PC-9 (cell line): ENCODE data around the gene TRAPPC3. TPM values are rescaled to one million over a fixed set of nuclear protein-coding genes. Genes with fewer than 3 reads are reported as not detected.

Experiments
- BruUV-seq: library from RNA; stranded (reverse); fragments of 400-500 nt; replicated peaks from 2 replicates; lab custom pipeline; 2021; lab: Mats Ljungman, UMichigan
- CTCF ChIA-PET: fragments of 300-600 bp; sonication (Branson Sonifier 250); formaldehyde crosslinking; loops from one replicate; lab custom pipeline; 2022; ENCODE audit warnings: antibody characterized with exemption; lab: Charles Lee
- POLR2A ChIA-PET: fragments of 300-600 bp; sonication (Branson Sonifier 250); formaldehyde crosslinking; loops from one replicate; lab custom pipeline; 2022; ENCODE audit warnings: antibody characterized with exemption; ENCODE audit not compliant: unreplicated experiment; lab: Charles Lee
- DNase-seq, 2 experiments: peaks; one replicate each; pipeline versions ENCODE4 v3.0.0 to v3.0.0-alpha.2; 2015 to 2022; ENCODE audit warnings: mixed read lengths in 1 of 2
- H2AFZ ChIP-seq: fragments of 200-600 bp; sonication (generic); 2 replicates; pipeline ENCODE4 v1.8.1; 2017; ENCODE audit warnings: antibody characterized with exemption
- H3F3A ChIP-seq: fragments of 200-600 bp; sonication (generic); 2 replicates; pipeline ENCODE4 v1.8.1; 2017; ENCODE audit warnings: antibody characterized with exemption, mild to moderate bottlenecking, low read depth; ENCODE audit not compliant: insufficient read depth
- H3K27ac ChIP-seq: fragments of 200-600 bp; sonication (generic); 2 replicates; pipeline ENCODE4 v1.6.1; 2016; ENCODE audit warnings: mixed run types
- H3K27me3 ChIP-seq: fragments of 200-600 bp; sonication (generic); 2 replicates; pipeline ENCODE4 v1.6.1; 2016; ENCODE audit warnings: low read depth, mixed run types; ENCODE audit not compliant: insufficient read depth
- H3K36me3 ChIP-seq: fragments of 200-600 bp; sonication (generic); 2 replicates; pipeline ENCODE4 v1.6.1; 2016; ENCODE audit warnings: low read depth, mixed run types
- H3K4me1 ChIP-seq: fragments of 200-600 bp; sonication (generic); replicated peaks from 2 replicates; pipeline ENCODE4 v1.6.1; 2016; ENCODE audit warnings: mixed run types; ENCODE audit not compliant: insufficient read depth
- H3K4me2 ChIP-seq: fragments of 200-600 bp; sonication (generic); 2 replicates; pipeline ENCODE4 v1.6.1; 2017; ENCODE audit warnings: mixed run types
- H3K4me3 ChIP-seq: fragments of 200-600 bp; sonication (generic); 2 replicates; pipeline ENCODE4 v1.6.1; 2016; ENCODE audit warnings: mixed run types
- H3K79me2 ChIP-seq: fragments of 200-600 bp; sonication (generic); 2 replicates; pipeline ENCODE4 v1.6.1; 2017; ENCODE audit warnings: low read depth, mixed run types
- H3K9me2 ChIP-seq: fragments of 200-600 bp; sonication (generic); 2 replicates; pipeline ENCODE4 v1.8.1; 2017; ENCODE audit warnings: mild to moderate bottlenecking; ENCODE audit not compliant: insufficient read depth
- H3K9me3 ChIP-seq: fragments of 200-600 bp; sonication (generic); 2 replicates; pipeline ENCODE4 v1.8.1; 2016; ENCODE audit warnings: low read depth; ENCODE audit not compliant: insufficient read depth
- H4K20me1 ChIP-seq: fragments of 200-600 bp; sonication (generic); 2 replicates; pipeline ENCODE4 v1.8.1; 2017; ENCODE audit not compliant: insufficient read depth
- CTCF ChIP-seq: fragments of 200-600 bp; sonication (generic); conservative IDR thresholded peaks from 2 replicates; pipeline ENCODE4 v1.6.1; 2017; ENCODE audit warnings: mixed run types, antibody characterized with exemption, mild to moderate bottlenecking, moderate library complexity
- EZH2 ChIP-seq: fragments of 200-600 bp; sonication (generic); IDR thresholded peaks from 2 replicates; pipeline ENCODE4 v1.8.0; 2017; ENCODE audit warnings: antibody characterized with exemption, low read depth
- intact Hi-C: fragments of 100-400 bp; cut with micrococcal nuclease; formaldehyde crosslinking; loops from one replicate; pipeline ENCODE4 v1.10.0; 2022; ENCODE audit not compliant: unreplicated experiment
- total RNA-seq: library from RNA; stranded (reverse); gene quantifications from 2 replicates; pipeline ENCODE4 v1.2.3, GENCODE V29; 2021

Gene TRAPPC3
- total RNA-seq, 1 experiment from 2014 or later: 116 TPM

DNA sequence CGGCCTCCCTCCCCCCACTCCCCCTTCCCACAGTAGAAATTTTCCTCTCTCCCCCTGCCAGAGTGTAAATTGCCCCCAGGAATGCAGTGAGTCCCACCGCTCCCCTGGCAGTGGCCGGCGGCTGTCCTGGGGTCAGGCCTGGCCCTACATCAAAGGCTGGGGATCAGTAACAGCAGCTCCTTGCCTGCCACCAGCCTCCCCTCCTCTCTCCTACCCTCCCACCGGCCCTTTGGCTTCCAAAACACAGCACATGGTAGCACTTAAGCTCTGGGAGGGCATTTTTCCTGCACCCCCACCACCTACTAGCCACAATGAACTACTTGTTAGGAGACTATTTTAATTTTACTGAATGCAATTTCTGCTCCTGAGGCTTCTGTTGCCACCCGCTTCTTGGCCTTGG lies 15.3 kb downstream of the TRAPPC3 start:
- Histone ChIP-seq H3K79me2 (no peaks in the 10 kb centered on the region), H3K27me3 (no peaks in the 10 kb centered on the region), H3K36me3 (peaks cover 11% of the 10 kb centered on the region; the same call in 1 of the 2 replicates), H3F3A (peaks cover 9% of the 10 kb centered on the region; the same call in 1 of the 2 replicates), H2AFZ (no peak overlapping the region), H3K4me2 (no peak overlapping the region), H3K27ac (no peak overlapping the region), H4K20me1 (no peaks in the 10 kb centered on the region; the same call in 1 of the 2 replicates), H3K9me3 (no peaks in the 10 kb centered on the region), H3K4me1 (0 out of 2 replicates have a peak, but pooled peaks cover 5% of the 10 kb centered on the region), H3K9me2 (no peaks in the 10 kb centered on the region), H3K4me3 (no peak overlapping the region)
- no TSS peak for BruUV-seq
- no peak for TF ChIP-seq CTCF
- TF ChIP-seq EZH2: no peak
- DNase-seq: no peak
- POLR2A ChIA-PET: no interaction called here
- intact Hi-C loops: loop anchor here (1.0 kb wide), 1 partner anchor 34 kb away; no protein-coding TSS in a partner anchor
- CTCF ChIA-PET: interaction anchor here (0.5 to 1.0 kb wide), 6 partner anchors 12 to 1550 kb away, joined by 3 to 16 read pairs (median 6); no protein-coding TSS in a partner anchor

GRCh38 chr1:36133484-36133883 lies 15.8 kb downstream of the TRAPPC3 start:
- intact Hi-C loops: no loop called here
- TF ChIP-seq EZH2 (no peak), CTCF (no peak)
- H3K4me2 ChIP-seq: no peak overlapping the region
- H3K9me2 ChIP-seq: no peaks in the 10 kb centered on the region
- ChIA-PET POLR2A (no interaction called here), CTCF (interaction anchor here (0.5 to 1.0 kb wide), 4 partner anchors 34 to 1549 kb away, joined by 3 to 15 read pairs (median 4); no protein-coding TSS in a partner anchor)
- no peak overlapping the region for H3K4me3 ChIP-seq
- 0 out of 2 replicates have a peak, but pooled peaks cover 5% of the 10 kb centered on the region for H3K4me1 ChIP-seq
- no peak for DNase-seq
- no peaks in the 10 kb centered on the region for H3K27me3 ChIP-seq
- no TSS peak for BruUV-seq
- no peak overlapping the region for H3K27ac ChIP-seq
- no peaks in the 10 kb centered on the region for H3K9me3 ChIP-seq
- no peaks in the 10 kb centered on the region for H3K79me2 ChIP-seq
- peaks cover 7% of the 10 kb centered on the region; the same call in 1 of the 2 replicates for H3F3A ChIP-seq
- H4K20me1 ChIP-seq: no peaks in the 10 kb centered on the region; the same call in 1 of the 2 replicates
- H2AFZ ChIP-seq: no peak overlapping the region
- H3K36me3 ChIP-seq: peaks cover 8% of the 10 kb centered on the region; the same call in 1 of the 2 replicates

DNA sequence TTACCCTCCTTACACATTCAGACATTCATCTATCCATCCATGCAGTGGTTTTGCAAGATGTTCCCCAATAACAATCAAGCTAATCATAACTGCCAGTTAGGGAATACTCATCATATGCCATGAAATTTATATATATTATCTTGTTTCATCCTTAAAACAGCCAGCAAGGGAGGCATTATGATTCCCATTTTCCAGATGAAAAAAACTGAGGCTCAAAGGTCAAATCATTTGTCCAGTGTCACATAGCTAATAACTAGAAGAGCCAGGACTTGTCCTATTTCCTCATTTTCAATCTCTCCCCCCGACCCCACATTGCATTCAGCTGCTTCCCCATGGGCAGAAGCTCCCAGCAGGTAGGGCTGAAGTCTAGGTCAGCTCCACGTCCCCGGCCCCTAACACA lies 17.3 kb downstream of the TRAPPC3 start:
- H4K20me1 ChIP-seq: no peaks in the 10 kb centered on the region
- intact Hi-C loops: no loop called here
- 0 out of 2 replicates have a peak, but pooled peaks cover 5% of the 10 kb centered on the region for H3K4me1 ChIP-seq
- ChIA-PET CTCF (no interaction called here), POLR2A (no interaction called here)
- H2AFZ ChIP-seq: no peak overlapping the region
- no peak overlapping the region for H3K4me3 ChIP-seq
- no TSS peak for BruUV-seq
- no peaks in the 10 kb centered on the region for H3K27me3 ChIP-seq
- H3K27ac ChIP-seq: no peak overlapping the region
- H3K36me3 ChIP-seq: no peaks in the 10 kb centered on the region; the same call in 1 of the 2 replicates
- H3K9me3 ChIP-seq: no peaks in the 10 kb centered on the region
- H3F3A ChIP-seq: peaks cover 4% of the 10 kb centered on the region; the same call in 1 of the 2 replicates
- no peaks in the 10 kb centered on the region for H3K79me2 ChIP-seq
- no peak for TF ChIP-seq EZH2
- TF ChIP-seq CTCF: no peak
- DNase-seq: no peak
- H3K9me2 ChIP-seq: no peaks in the 10 kb centered on the region
- no peak overlapping the region for H3K4me2 ChIP-seq
